HCT116 (cell line): ENCODE data around the gene RNF186. TPM values are rescaled to one million over a fixed set of nuclear protein-coding genes. Genes with fewer than 3 reads are reported as not detected.

Experiments
- ATAC-seq: fragments of 200-7000 bp; cut with Tn5 transposase; 2 replicates; pipeline ENCODE4 v1.9.1; 2020; ENCODE audit warnings: mild to moderate bottlenecking, moderate library complexity
- BruUV-seq: library from RNA; stranded (reverse); fragments of 400-500 nt; replicated peaks from 2 replicates; lab custom pipeline; 2021; lab: Mats Ljungman, UMichigan
- CTCF ChIA-PET: fragments of 300-600 bp; sonication (Branson Sonifier 250); formaldehyde crosslinking; loops from one replicate; lab custom pipeline; 2021; ENCODE audit warnings: antibody characterized with exemption; lab: Charles Lee
- POLR2A ChIA-PET: fragments of 300-600, 350-600 bp; sonication (Branson Sonifier 250); formaldehyde crosslinking; loops from one replicate; lab custom pipeline; 2021; ENCODE audit warnings: antibody characterized with exemption; lab: Charles Lee
- RAD21 ChIA-PET, 2 experiments: fragments of 300-600 bp; sonication (Branson Sonifier 250); formaldehyde crosslinking; loops; one replicate each; lab custom pipeline; 2023; ENCODE audit warnings: low total read pairs in 2 of 2; ENCODE audit not compliant: uncharacterized antibody in 2 of 2, unreplicated experiment in 2 of 2, low non-redundant PET in 1 of 2; lab: Charles Lee
- DNase-seq: peaks from one replicate; pipeline ENCODE4 v3.0.0-alpha.2; 2010; ENCODE audit warnings: low read depth, low spot score
- H2AFZ ChIP-seq: fragments of 200-600 bp; shearing (Covaris generic), sonication (generic); 2 replicates; pipeline ENCODE4 v1.6.1; 2017; ENCODE audit warnings: low read depth, mixed run types, mixed read lengths, antibody characterized with exemption, low read length; ENCODE audit not compliant: poor library complexity, severe bottlenecking
- H3K27ac ChIP-seq: 2 replicates; pipeline ENCODE4 v1.5.1; 2012; ENCODE audit warnings: low read depth, low read length
- H3K27me3 ChIP-seq: fragments of 200-600 bp; sonication (generic); 2 replicates; pipeline ENCODE4 v1.6.1; 2016; ENCODE audit warnings: mixed run types, low read length, mixed read lengths; ENCODE audit not compliant: insufficient read depth
- H3K36me3 ChIP-seq, 2 experiments: fragments of 200-500 bp in 1 of 2; fragments of 200-600 bp in 1 of 2; sonication (Bioruptor generic) in 1 of 2; sonication (generic) in 1 of 2; 2 replicates each; pipeline versions ENCODE4 v1.5.1 to v1.6.1; 2014 to 2016; ENCODE audit warnings: low read length in 2 of 2, inconsistent platforms in 1 of 2, mixed read lengths in 1 of 2, mixed run types in 1 of 2; ENCODE audit not compliant: insufficient read depth in 2 of 2, control insufficient read depth in 1 of 2
- H3K4me1 ChIP-seq, 2 experiments: fragments of 200-600 bp in 1 of 2; sonication (generic) in 1 of 2; 2 replicates each; pipeline versions ENCODE4 v1.5.1 to v1.6.1; 2012 to 2017; ENCODE audit warnings: low read length in 2 of 2, inconsistent platforms in 1 of 2, mild to moderate bottlenecking in 1 of 2, mixed read lengths in 1 of 2, mixed run types in 1 of 2, moderate library complexity in 1 of 2; ENCODE audit not compliant: insufficient read depth in 2 of 2, control insufficient read depth in 1 of 2
- H3K4me2 ChIP-seq: fragments of 200-600 bp; sonication (generic); 2 replicates; pipeline ENCODE4 v1.6.1; 2017; ENCODE audit warnings: mixed run types, low read length, mixed read lengths
- H3K4me3 ChIP-seq, 2 experiments: fragments of 200-600 bp in 1 of 2; sonication (generic) in 1 of 2; replicated peaks in 1 of 2; 2 replicates each; pipeline ENCODE4 v1.5.1; 2011 to 2016; ENCODE audit warnings: low read length in 2 of 2, control low read depth in 1 of 2, low read depth in 1 of 2, mild to moderate bottlenecking in 1 of 2, mixed read lengths in 1 of 2, mixed run types in 1 of 2
- H3K79me2 ChIP-seq: fragments of 200-600 bp; sonication (generic); 2 replicates; pipeline ENCODE4 v1.6.1; 2017; ENCODE audit warnings: mild to moderate bottlenecking, mixed run types, low read length, moderate library complexity, mixed read lengths; ENCODE audit not compliant: insufficient read depth
- H3K9ac ChIP-seq: fragments of 200-600 bp; sonication (generic); 2 replicates; pipeline ENCODE4 v1.6.1; 2016; ENCODE audit warnings: low read length, mixed read lengths
- H3K9me2 ChIP-seq: fragments of 200-600 bp; sonication (generic), shearing (Covaris generic); 2 replicates; pipeline ENCODE4 v1.6.1; 2017; ENCODE audit warnings: mixed run types, mild to moderate bottlenecking, moderate library complexity; ENCODE audit not compliant: insufficient read depth
- H3K9me3 ChIP-seq, 2 experiments: fragments of 200-500 bp in 1 of 2; fragments of 200-600 bp in 1 of 2; sonication (Bioruptor generic) in 1 of 2; sonication (generic) in 1 of 2; 2 replicates each; pipeline ENCODE4 v1.6.1; 2014 to 2017; ENCODE audit warnings: low read length in 2 of 2, mixed read lengths in 2 of 2, inconsistent platforms in 1 of 2, low read depth in 1 of 2, mild to moderate bottlenecking in 1 of 2, mixed run types in 1 of 2, moderate library complexity in 1 of 2; ENCODE audit not compliant: control insufficient read depth in 1 of 2, insufficient read depth in 1 of 2
- H4K20me1 ChIP-seq: fragments of 200-600 bp; sonication (generic), shearing (Covaris generic); 2 replicates; pipeline ENCODE4 v1.6.1; 2017; ENCODE audit warnings: mixed run types, mild to moderate bottlenecking, moderate library complexity; ENCODE audit not compliant: insufficient read depth
- CBX3 ChIP-seq: IDR thresholded peaks from 2 replicates; pipeline ENCODE4 v1.6.1; 2012; ENCODE audit warnings: low read depth
- ELF1 ChIP-seq: IDR thresholded peaks from 2 replicates; pipeline ENCODE4 v1.6.1; 2012; ENCODE audit warnings: low read depth, borderline replicate concordance
- JUND ChIP-seq: IDR thresholded peaks from 2 replicates; pipeline ENCODE4 v1.6.1; 2012
- MAX ChIP-seq: IDR thresholded peaks from 2 replicates; pipeline ENCODE4 v1.6.1; 2012
- SIN3A ChIP-seq: IDR thresholded peaks from 2 replicates; pipeline ENCODE4 v1.6.1; 2012; ENCODE audit warnings: low read depth
- SRF ChIP-seq: IDR thresholded peaks from 2 replicates; pipeline ENCODE4 v1.6.1; 2012; ENCODE audit warnings: low read depth
- TCF7L2 ChIP-seq: IDR thresholded peaks from 2 replicates; pipeline ENCODE4 v1.7.0; 2011; ENCODE audit warnings: borderline replicate concordance, inconsistent platforms; ENCODE audit not compliant: insufficient read depth, insufficient read length; ENCODE audit errors: extremely low read depth
- YY1 ChIP-seq: IDR thresholded peaks from 2 replicates; pipeline ENCODE4 v1.6.1; 2011; ENCODE audit warnings: low read length, low read depth, moderate library complexity, mild to moderate bottlenecking; ENCODE audit not compliant: insufficient replicate concordance; ENCODE audit errors: extremely low read depth
- ZBTB33 ChIP-seq: IDR thresholded peaks from 2 replicates; pipeline ENCODE4 v1.6.1; 2011; ENCODE audit warnings: mild to moderate bottlenecking, low read length, moderate library complexity; ENCODE audit not compliant: insufficient replicate concordance; ENCODE audit errors: extremely low read depth
- ZNF274 ChIP-seq: fragments of 200-500 bp; sonication (Bioruptor generic); IDR thresholded peaks from 2 replicates; pipeline ENCODE4 v1.6.1; 2014; ENCODE audit warnings: mild to moderate bottlenecking, low read depth, low read length, inconsistent platforms
- intact Hi-C: fragments of 100-400 bp; cut with micrococcal nuclease; formaldehyde crosslinking; loops from 2 replicates; pipeline ENCODE4 v1.10.0; 2022
- total RNA-seq: library from RNA; stranded (reverse); gene quantifications from one replicate; pipeline ENCODE4 v1.2.1, GENCODE V29; 2021; ENCODE audit not compliant: unreplicated experiment

Gene RNF186
- total RNA-seq, 1 experiment from 2014 or later, result not detected

- H3K9ac ChIP-seq, result no peak overlapping the region
- H3K9me2 ChIP-seq, result no peaks in the 10 kb centered on the region
- no TSS peak for BruUV-seq
- POLR2A ChIA-PET, result no interaction called here
- H2AFZ ChIP-seq, result no peak overlapping the region
- H3K4me2 ChIP-seq, result no peak overlapping the region
- no peaks in the 10 kb centered on the region; a peak in 1 of 4 replicates for H3K4me1 ChIP-seq
- no peaks in the 10 kb centered on the region for H4K20me1 ChIP-seq
- H3K9me3 ChIP-seq, result no peaks in the 10 kb centered on the region
- no peaks in the 10 kb centered on the region for H3K36me3 ChIP-seq
- ATAC-seq (no peak), DNase-seq (no peak)
- RAD21 ChIA-PET, result no interaction called here
- H3K4me3 ChIP-seq, result no peak overlapping the region
- H3K27me3 ChIP-seq, result no peaks in the 10 kb centered on the region
- intact Hi-C loops, result no loop called here
- no peak for TF ChIP-seq ZNF274
- no peak for TF ChIP-seq CBX3
- no peak for TF ChIP-seq ELF1
- no peak for TF ChIP-seq ZBTB33
- TF ChIP-seq TCF7L2, result no peak
- CTCF ChIA-PET, result no interaction called here
- no peaks in the 10 kb centered on the region for H3K79me2 ChIP-seq
- no peak overlapping the region for H3K27ac ChIP-seq
Measured at GRCh38 chr1:19775317-19775716, 39.8 kb downstream of the RNF186 start.

- no TSS peak for BruUV-seq
- Histone ChIP-seq H3K4me3 (no peak overlapping the region), H3K4me1 (no peaks in the 10 kb centered on the region; a peak in 1 of 4 replicates), H3K79me2 (no peaks in the 10 kb centered on the region), H3K36me3 (no peaks in the 10 kb centered on the region), H3K9ac (no peak overlapping the region), H3K9me3 (no peaks in the 10 kb centered on the region), H4K20me1 (no peaks in the 10 kb centered on the region), H3K27ac (no peak overlapping the region), H3K9me2 (no peaks in the 10 kb centered on the region), H2AFZ (no peak overlapping the region), H3K27me3 (no peaks in the 10 kb centered on the region), H3K4me2 (no peak overlapping the region)
- CTCF ChIA-PET, result no interaction called here
- DNase-seq, result no peak
- intact Hi-C loops, result no loop called here
- POLR2A ChIA-PET, result no interaction called here
- no peak for ATAC-seq
- TF ChIP-seq YY1 (no peak), TCF7L2 (no peak), SIN3A (no peak), SRF (no peak), MAX (no peak), ZBTB33 (no peak), JUND (no peak)
- RAD21 ChIA-PET, result no interaction called here
Measured at GRCh38 chr1:19774180-19774785, 40.8 kb downstream of the RNF186 start.
